Fibroblast of the aortic adventitia (primary cell): ENCODE results near the gene HAVCR2. TPM values are rescaled to one million over a fixed set of nuclear protein-coding genes. Genes with fewer than 3 reads are reported as not detected.

Experiments used
- DNase-seq: peaks from one replicate; pipeline ENCODE4 v3.0.0-alpha.2; 2010; ENCODE audit warnings: low read depth
- H3K4me3 ChIP-seq: 2 replicates; pipeline ENCODE4 v1.5.1; 2011; ENCODE audit warnings: low read depth, mild to moderate bottlenecking, control low read depth, low read length, moderate library complexity
- total RNA-seq: library from RNA; depleted of rRNA; stranded (reverse); fragments of >200 nt; gene quantifications from 2 replicates; pipeline ENCODE4 v1.2.3, GENCODE V29; 2012; ENCODE audit warnings: low replicate concordance
- TF ChIP-seq, protein P1 (sequence below): IDR thresholded peaks from 2 replicates; pipeline ENCODE4 v1.5.1; 2011; ENCODE audit warnings: mild to moderate bottlenecking, low read length, control low read depth, inconsistent platforms; ENCODE audit not compliant: insufficient read depth

HAVCR2 gene
- total RNA-seq, 1 donor, result 0.36 TPM

DNA sequence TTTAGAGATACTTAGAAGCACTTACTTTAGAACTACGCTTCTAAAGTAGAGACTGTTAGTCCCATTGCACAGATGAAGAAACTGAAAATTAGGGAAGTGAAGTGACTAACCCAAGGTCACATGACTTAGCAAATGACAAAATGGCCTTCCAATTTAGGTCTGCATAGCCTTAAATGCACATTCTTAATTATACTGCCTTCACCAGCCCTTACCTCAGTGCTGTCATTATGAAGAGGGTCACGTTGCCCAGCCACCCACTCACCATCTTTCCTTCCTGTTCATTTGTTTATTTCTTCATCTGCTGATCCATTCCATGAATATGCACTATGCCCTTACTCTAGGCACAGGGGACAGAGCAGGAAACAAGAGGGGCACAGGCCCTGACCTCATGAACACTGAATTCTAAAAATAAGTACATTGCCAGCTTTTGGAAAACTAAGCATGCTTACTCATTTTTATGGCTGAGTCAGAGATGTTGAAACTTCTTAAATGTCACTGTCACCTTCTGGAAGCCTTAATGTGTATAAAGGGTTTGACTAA, 8.6 kb downstream of the HAVCR2 start:
- TF ChIP-seq, protein P1, sequence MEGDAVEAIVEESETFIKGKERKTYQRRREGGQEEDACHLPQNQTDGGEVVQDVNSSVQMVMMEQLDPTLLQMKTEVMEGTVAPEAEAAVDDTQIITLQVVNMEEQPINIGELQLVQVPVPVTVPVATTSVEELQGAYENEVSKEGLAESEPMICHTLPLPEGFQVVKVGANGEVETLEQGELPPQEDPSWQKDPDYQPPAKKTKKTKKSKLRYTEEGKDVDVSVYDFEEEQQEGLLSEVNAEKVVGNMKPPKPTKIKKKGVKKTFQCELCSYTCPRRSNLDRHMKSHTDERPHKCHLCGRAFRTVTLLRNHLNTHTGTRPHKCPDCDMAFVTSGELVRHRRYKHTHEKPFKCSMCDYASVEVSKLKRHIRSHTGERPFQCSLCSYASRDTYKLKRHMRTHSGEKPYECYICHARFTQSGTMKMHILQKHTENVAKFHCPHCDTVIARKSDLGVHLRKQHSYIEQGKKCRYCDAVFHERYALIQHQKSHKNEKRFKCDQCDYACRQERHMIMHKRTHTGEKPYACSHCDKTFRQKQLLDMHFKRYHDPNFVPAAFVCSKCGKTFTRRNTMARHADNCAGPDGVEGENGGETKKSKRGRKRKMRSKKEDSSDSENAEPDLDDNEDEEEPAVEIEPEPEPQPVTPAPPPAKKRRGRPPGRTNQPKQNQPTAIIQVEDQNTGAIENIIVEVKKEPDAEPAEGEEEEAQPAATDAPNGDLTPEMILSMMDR, result no peak
- no peak overlapping the region for H3K4me3 ChIP-seq
- peak; percentile 27 for DNase-seq

DNA sequence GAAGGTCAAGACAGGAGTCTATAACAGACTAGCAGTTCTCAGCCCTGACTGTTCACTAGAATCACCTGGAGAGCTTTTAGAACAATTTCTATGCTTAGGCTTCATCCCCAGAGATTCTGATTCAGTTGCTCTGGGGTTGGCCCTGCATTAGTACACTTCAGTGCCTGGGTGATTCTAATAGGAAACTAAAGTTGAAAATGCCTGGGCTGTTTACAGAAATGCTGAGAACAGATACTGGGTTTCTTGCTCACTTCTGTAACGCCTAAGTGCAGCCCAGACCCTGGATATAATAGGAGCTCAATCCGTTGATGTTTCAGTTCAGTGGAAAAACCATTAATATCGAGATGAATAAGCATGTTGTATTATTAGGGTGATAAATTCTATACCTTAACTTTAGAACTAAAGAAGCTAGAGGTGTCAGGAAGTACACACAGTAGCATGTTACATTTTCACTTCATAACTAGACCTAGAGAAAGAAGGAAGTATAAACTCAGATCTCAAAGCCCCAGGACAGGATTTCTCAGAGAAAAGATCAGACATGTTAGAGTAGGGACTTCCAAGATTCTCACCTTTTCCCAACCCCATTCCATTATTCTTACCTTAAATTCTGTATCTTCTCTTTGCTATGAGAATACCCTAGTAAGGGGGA, 20.4 kb downstream of the HAVCR2 start:
- no peak overlapping the region for H3K4me3 ChIP-seq
- no peak for DNase-seq
- TF ChIP-seq, protein P1, result no peak

DNA sequence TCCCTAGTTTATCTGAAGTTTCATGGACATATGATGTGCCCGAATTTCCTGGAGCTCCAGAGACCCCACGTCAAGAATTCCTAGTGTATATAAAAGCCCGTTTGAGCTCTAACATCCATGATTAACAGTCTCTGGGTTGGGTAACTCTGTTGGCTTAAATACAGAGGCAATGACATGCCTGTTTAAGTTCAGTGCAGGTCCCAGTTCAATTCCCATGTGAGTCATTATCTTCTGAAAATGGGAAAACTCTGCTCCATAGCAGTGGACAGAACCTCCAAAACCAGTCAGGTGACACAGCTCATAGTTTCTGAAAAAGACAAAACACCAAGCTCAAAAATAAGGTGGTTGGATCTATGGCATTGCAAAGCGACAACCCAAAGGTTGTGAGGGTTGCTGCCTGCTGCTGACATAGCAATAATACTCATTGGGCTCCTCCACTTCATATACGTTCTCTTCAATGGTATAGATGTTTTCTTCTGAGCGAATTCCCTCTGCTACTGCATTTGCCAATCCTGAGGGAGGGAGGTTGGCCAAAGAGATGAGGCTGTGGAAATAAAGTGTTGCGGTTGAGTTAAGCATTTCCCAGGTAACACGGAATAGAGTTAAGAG, 22.0 kb downstream of the HAVCR2 start:
- H3K4me3 ChIP-seq, result no peak overlapping the region
- no peak for DNase-seq
- TF ChIP-seq, protein P1, result no peak

DNA sequence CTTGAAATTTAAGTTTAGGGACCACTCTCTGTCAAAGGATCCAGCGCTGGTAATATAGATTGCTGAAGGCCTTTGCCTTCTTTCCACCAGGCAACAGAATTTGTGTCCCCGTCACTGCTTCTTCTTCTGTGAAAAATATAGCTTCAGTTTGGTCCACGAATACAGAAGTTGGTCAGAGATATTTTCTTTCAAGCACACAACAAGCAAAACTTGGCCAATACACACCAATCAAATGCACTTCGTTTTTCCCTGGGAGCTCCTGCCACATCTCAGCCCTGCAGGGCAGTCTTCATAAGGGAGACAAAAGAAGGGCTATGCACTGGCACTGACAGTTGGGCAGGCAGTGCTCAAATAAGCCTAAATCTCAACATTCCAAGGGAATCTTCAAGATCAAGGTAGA, 22.9 kb downstream of the HAVCR2 start:
- DNase-seq, result no peak
- TF ChIP-seq, protein P1, result no peak
- H3K4me3 ChIP-seq, result no peak overlapping the region

DNA sequence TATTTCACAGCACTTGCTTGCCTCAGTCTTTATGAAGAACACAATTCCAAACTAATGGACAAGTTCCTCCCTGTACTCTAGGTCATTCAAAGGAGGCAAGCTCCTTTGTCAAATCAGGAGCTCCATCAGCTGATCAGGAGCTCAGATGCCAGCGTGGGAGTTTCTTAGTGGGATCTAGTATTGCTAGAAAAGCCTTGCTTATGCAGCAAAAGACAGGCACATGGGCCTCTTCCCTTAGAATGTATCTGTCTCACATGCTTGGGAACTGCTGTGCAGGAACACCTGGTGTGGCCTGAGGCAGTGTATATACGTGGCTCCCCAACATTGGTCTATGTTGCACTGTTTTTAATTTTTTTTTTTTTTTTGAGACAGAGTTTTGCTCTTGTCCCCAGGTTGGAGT, 28.6 kb downstream of the HAVCR2 start:
- H3K4me3 ChIP-seq, result no peak overlapping the region
- no peak for DNase-seq
- TF ChIP-seq, protein P1, result no peak

DNA sequence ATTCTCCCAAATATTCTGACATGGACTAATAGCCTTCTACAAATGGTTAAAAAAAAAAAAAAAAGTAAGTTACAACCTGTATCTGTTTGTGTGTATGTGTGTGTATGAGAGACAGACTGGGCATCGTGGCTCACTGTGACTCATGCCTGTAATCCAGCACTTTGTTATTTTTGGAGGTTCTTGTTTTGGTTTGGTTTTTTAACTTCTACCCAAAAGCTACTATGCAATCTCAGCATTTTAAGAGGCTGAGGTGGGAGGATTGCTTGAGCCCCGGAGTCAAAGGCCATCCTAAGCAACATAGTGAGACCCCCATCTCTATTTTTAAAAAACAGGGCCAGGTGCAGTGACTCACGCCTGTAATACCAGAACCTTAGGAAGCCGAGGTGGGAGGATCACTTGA, 32.3 kb downstream of the HAVCR2 start:
- DNase-seq, result peak; percentile 23
- TF ChIP-seq, protein P1, result no peak

More for the DNA sequence above, 32.3 kb downstream of the HAVCR2 start:
- H3K4me3 ChIP-seq, result no peak overlapping the region
